HG03558 (cell line): ENCODE data around the gene ARPC5L.
"Not testable (repeated sequence)": the region's sequence is repeated elsewhere in the genome, so short reads cannot be mapped to it uniquely, and the experiment has no call there.

Source experiments
- ATAC-seq: cut with Tn5 transposase; IDR thresholded peaks from one replicate; pipeline ENCODE4 v1.9.1; 2021; ENCODE audit warnings: moderate number of reproducible peaks; ENCODE audit not compliant: unreplicated experiment; ENCODE audit errors: extremely low read depth

ARPC5L gene

GRCh38 chr9:124839612-124840299, 22.2 kb upstream of the ARPC5L start:
- no peak for ATAC-seq

- ATAC-seq, result no peak
Measured at GRCh38 chr9:124840300-124840833, 21.6 kb upstream of the ARPC5L start.

GRCh38 chr9:124841075-124841821, 20.7 kb upstream of the ARPC5L start:
- ATAC-seq, result no peak

GRCh38 chr9:124843456-124844034, 18.4 kb upstream of the ARPC5L start:
- no peak for ATAC-seq

- ATAC-seq, result no peak
Measured at GRCh38 chr9:124844291-124844690, 17.6 kb upstream of the ARPC5L start.

- not testable (repeated sequence) for ATAC-seq
Measured at GRCh38 chr9:124846467-124846866, 15.5 kb upstream of the ARPC5L start.

- ATAC-seq, result no peak
Measured at GRCh38 chr9:124846969-124847368, 15.0 kb upstream of the ARPC5L start.

- no peak for ATAC-seq
Measured at GRCh38 chr9:124849801-124850200, 12.1 kb upstream of the ARPC5L start.

- no peak for ATAC-seq
Measured at GRCh38 chr9:124852121-124852828, 9.7 kb upstream of the ARPC5L start.

- no peak for ATAC-seq
Measured at GRCh38 chr9:124852829-124853531, 8.9 kb upstream of the ARPC5L start, which contains the start of gene WDR38. TSS of gene WDR38 (plus strand) at chr9:124853460. CDS start at chr9:124853532, 72 bp downstream.

- ATAC-seq, result no peak
Measured at GRCh38 chr9:124853605-124854143, 8.3 kb upstream of the ARPC5L start.

- ATAC-seq, result no peak
Measured at GRCh38 chr9:124854161-124854560, 7.8 kb upstream of the ARPC5L start.

- ATAC-seq, result no peak
Measured at GRCh38 chr9:124854822-124855221, 7.1 kb upstream of the ARPC5L start.

GRCh38 chr9:124855566-124855943, 6.4 kb upstream of the ARPC5L start:
- no peak for ATAC-seq

GRCh38 chr9:124855944-124856765, 5.8 kb upstream of the ARPC5L start:
- ATAC-seq, result no peak

GRCh38 chr9:124857533-124858162, 4.3 kb upstream of the ARPC5L start:
- no peak for ATAC-seq

GRCh38 chr9:124858330-124859046, 3.4 kb upstream of the ARPC5L start:
- ATAC-seq, result no peak
